Bone marrow (tissue), 2 donors: ENCODE data around the gene EN2.
"Not testable (repeated sequence)": the region's sequence is repeated elsewhere in the genome, so short reads cannot be mapped to it uniquely, and the experiment has no call there.

Source experiments
- DNase-seq, 2 donors: peaks; one replicate each; lab custom pipeline; 2025; lab: John Stamatoyannopoulos, UW

The EN2 gene

DNA sequence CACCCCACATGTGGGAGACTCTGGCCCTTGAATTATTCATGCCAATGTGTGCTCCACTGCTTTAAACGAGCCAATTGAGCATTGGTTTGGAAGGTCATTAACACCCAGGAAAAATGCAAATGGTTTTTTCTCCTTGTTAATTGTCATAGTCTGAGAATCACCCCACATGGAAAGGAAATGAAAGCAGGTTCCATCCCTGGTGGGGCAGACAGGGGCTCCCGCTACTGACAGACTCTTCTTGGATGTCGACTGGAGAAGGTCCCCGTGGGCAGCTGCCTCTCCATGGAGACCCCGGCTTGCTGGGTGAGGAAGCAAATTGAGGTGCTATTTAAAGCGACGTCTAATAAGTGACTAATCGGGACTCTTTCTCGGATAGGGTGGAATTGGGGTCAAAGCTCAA is 32.0 kb upstream of the EN2 start:
- no peak for DNase-seq

DNA sequence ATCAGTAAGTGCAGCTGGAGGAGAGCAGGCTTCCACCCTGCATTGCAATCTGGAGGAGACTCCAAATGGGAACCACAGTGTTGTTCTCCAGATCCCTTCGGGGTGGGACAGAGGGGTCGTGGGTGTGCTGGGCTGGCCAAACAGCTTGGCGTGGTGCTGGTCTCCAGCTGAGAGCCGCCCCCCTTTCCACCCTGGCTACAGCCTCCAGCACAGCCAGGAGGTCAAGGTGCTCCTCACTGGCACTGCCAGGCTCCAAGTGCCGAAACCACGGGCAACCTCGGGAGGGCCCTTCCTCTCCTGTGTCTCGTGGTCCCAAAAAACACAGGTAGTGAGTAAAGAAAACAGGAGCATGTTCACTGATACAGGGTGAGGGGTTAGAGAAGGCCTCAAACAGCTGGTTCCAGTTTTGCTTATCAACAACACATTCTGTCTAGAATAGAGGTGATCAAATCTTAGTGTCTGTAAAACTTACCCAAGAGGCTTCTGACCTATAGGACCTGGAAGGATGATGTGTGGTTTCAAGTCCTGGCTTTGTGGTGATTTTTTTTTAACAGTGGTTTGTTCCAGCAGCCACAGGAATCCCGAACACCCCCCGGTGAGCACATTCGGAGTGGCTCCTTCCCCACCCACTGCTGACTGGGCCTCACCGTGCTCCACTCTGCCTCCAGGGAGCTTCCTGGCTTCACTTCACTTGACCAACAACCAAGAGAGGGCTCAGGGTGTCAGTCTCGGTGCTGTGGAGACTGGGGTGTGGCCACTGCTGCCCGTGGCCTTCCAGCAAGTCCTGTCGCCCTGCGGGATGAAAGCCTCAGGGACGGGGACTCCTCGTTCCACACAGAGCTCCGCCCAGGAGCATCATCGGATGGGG is 31.2 kb upstream of the EN2 start:
- DNase-seq: no peak

DNA sequence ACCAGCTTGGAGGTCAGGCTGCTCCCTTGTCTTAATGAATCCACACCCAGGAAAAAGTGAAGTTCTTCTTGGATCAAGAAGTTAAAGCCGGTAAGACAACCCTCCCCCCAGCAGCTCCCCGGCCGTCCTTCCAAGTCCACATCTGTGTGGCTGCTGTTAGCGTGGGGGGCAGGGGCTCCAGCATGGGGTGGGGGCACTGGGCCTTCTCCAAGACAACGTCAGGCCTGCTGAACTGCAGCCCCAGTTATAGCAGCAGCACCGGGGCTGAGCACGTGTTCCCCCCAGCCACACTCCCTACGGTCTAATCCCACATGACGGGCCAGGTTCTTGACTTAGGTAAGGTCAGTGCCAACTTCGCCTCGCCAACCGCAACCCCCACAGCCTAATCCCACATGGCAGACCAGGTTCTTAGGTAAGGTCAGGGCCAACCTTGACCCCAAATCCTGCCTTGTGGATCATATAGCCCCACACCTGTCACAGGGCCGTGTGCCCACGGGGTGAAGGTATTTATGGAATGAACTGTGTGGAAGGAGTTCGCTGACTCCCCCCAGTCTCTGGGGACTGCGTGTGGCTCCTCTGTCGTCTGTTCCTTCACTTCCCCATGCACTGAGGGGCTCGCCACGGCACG is 30.4 kb upstream of the EN2 start:
- DNase-seq: no peak

DNA sequence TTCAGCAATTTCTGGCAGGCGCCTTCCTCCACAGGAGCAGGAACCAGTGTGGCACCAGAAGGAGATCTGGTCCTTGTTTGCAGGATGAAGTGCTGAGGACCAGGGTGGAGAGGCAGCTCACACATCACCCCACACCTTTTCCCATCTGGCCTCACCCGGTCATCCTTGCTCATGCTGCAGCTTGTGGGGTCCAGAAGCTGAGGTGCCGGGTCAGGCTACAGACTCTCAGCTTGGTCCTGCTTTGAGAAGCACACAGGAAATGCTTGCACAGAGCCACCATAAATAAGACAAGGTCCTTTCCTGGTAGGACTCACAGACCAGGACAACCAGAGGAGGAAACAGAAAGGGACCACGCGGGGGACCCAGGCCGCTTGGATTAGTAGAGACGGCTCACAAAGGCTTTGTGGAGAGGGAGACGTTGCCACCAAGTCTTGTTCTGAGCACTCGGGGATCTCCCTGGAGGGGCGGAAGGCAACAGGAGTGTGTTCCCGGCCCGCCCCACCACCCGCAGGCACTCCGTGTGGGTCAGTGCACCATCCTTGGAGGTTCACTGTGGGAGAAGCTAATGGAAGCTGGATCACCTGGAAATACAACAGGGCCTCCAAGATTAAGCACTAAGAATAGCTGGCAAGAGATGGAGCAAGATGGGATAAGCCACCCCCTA is 29.6 kb upstream of the EN2 start:
- DNase-seq: no peak

DNA sequence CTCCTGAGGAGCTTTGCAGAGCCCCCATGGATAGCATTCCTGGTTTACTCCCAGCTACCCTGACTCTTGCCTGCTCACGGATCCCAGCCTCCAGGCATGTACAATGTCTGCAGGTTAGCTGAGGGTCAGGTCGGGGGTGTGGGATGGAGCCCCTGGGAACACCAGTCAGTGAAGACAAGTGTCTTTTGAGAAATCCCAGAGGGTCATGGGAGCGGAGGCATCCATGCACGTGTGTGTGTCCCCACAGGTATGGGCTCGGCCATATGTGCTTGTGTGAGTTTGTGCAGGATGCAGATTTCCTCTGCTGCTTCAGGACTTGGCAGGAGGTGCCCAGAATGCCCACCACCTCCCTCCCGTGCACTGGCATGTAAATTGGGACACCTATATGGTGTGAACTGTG is 28.3 kb upstream of the EN2 start:
- no peak for DNase-seq

DNA sequence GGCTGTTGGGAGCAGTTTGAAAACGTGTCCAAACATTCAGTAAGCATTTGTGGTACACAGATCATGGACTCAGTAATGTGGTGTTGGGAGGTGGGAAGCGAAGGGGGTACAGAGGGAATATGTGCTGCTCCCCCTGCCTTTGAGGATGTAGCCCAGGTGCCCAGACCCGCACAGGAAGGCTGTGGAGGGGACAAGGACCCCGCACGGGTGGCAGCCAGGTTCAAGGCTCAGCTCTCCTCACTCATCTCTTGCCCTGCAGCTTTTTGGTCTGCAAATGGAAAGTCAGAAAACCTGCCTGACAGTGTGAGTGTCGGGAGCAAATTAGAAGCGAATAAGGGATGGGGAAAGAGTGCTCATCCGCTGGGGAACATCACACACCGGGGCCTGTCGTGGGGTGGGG is 27.3 kb upstream of the EN2 start:
- DNase-seq: no peak

DNA sequence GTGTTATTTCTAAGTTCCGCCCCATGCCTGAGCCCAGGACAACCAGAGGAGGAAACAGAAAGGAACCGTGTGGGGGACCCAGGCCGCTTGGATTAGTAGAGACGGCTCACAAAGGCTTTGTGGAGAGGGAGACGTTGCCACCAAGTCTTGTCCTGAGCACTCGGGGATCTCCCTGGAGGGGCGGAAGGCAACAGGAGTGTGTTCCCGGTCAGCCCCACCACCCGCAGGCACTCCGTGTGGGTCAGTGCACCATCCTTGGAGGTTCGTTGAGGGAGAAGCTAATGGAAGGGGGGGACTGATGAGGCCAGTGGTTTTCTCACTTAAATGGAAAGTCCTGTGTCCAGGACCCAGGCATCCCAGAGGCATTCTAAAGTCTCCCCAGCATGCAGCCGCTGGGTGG is 26.7 kb upstream of the EN2 start:
- no peak for DNase-seq

DNA sequence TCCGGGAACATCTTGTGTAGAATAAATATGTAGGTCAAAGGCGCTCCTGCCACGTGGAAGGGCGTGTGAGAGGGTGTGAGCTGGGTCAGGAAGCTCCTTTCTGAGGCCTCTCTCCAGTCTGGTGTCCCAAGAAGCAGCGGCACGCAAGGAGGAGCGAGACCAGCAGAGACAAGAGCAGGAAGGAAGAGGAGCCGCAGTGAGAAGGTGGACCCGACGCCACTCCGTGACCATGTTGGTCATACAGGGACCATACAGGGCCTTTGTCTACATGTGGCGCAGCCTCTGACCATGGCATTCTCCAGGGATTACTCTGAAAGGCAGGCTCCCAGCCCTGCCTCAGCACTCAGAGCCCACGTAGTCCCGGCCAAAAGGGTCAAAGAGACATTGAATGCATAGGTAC is 26.2 kb upstream of the EN2 start:
- DNase-seq: no peak

DNA sequence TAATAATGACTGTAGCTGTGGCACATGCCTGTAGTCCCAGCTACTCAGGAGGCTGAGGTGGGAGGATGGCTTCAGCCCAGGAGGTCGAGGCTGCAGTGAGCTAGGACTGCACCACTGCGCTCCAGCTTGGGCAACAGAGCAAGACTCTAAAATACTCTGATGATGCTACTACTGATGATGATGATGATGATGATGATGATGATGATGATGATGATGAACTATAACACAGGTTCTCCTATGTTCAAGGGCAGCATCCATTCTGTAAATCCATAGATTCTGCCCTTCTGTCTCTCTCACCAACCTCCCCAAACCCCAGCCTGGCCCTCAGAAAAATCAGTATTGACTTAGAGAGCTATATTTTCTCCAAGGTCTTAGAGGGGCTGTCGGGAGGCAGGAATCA is 22.8 kb upstream of the EN2 start:
- DNase-seq: no peak

DNA sequence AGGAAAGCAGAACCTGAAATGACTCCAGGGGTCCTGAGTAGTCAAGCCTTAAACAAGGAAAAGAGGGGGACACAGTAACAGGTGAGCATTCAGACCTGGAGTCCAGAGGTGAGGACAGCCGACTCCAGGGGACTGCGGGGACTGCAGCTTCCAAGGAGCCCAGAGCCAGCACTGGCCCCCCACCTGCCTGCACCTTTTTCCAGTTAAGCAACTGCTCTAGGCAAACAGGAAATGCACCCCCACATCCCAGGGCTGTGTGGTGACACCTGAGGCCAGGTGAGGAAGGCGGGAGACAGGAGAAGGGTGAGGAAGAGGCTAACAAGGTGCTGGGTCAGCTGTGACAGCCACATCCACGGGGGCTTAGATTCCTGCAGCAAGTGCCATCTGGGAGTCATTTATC is 20.1 kb upstream of the EN2 start:
- DNase-seq: no peak

DNA sequence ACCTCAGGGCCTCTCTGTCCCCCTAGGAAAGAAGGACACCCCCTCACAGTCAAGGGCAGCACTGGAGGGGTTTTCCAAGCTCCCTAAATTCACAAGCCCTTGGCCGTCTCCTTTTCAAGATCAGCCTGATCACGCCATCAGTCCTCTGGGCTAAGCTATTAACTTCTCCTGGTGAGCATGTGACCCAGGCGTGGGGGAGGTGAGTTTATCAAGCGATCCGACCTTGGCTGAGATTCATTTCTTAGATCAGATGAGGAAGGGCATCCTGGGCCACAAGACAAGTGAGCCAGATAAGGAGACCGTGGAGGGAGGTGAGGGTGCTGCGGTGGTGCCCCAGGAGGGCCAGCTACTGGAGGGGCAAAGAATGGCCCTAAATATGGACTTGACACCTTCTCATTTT is 19.2 kb upstream of the EN2 start:
- DNase-seq: no peak

DNA sequence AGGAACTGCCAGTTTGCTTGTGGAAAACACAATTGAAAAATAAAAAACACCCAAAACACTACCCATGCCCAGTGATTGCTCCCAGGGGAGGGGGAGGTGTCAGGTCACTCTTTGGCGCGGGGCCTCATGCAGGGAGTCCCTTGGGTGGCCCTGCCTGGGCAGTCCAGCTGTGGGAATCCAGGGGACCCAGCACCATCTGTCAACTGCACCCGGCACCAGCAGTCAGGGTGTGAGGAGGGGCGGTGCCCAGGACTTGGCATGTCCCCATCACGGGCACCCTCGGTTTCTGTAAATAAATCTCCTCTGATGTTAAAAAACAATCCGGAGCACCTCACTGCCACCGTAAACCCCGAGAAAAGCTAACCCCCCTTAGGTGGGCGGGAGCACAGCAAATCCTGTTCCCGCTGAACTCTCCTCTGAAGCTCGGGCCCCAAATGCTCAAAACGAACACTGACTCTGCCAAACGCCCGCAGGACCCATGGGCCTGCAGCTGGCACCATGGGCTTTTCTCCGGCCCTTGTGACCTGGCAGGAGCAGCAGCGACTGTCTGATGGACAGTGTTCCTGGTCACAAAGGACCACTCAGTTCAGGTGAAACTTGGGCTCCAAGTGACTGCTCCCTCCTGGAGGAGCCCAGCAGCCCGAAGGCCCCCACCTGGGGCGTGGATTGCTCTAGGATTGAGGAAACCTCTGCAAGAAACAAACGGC is 18.5 kb upstream of the EN2 start:
- DNase-seq: no peak

DNA sequence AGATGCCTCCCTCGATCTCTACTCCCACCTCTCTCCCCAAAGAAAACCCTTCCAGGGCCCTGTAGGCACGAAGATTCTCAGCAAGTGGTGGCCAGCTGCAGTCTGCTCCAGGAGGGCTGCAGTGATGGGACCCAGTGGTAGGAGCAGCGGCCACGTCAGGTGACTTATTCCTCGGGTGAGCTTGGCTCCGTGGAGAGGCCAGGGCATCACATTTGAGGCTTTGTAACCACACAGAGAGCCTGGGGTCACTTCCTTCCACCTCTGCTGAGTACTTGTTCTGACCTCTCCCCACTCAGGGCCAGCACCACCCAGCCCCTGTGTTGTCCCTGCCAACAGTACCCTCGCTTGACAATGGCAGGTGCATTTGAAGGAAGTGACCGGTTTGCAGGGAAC is 17.9 kb upstream of the EN2 start:
- DNase-seq: no peak

DNA sequence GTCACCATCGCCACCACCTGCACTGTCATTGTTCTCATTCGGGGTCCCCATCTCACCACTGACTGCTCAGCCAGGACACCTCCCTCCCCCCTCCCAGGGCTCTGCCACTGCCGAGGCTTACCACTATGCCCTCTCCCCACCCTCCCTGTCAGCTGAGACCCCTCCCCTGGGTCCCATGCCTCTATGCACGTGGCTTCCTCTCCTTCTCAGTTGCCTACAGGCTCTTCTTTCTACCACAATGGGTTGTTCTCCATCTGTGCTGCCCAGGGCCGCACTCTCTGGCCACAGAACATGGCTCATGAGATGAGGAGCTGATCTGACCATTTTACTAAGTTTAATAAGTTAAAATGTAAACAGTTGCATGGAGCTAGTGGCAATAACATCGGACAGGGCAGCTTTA is 16.1 kb upstream of the EN2 start:
- no peak for DNase-seq

DNA sequence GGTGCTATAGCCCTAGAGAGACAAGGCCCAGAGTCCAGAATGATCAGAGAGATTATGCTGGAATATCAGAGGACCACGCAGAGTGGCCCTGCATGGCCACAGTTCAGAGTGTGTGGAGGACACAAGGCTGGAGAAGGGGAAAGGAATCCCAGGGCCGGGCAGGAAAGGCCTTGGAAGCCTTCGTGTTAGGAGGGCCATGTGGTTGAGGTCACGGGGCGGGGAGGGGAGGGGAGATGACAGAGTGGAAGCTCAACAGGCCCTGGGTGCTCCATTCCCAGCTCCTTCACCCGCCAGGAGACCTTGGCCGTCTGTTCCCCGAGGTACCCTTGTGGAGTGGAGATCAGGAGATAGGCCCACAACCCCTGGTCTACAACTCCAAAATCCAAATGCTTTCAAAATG is 13.2 kb upstream of the EN2 start:
- no peak for DNase-seq

DNA sequence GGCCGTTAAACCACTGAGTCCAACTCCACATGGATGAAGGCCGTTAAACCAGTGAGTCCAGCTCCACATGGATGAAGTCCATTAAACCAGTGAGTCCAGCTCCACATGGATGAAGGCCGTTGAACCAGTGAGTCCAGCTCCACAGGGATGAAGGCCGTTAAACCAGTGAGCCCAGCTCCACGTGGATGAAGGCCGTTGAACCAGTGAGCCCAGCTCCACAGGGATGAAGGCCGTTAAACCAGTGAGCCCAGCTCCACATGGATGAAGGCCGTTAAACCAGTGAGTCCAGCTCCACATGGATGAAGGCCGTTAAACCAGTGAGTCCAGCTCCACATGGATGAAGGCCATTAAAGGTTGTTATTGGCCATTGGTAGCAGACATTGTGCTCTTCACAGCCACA is 12.3 kb upstream of the EN2 start:
- not testable (repeated sequence) for DNase-seq

DNA sequence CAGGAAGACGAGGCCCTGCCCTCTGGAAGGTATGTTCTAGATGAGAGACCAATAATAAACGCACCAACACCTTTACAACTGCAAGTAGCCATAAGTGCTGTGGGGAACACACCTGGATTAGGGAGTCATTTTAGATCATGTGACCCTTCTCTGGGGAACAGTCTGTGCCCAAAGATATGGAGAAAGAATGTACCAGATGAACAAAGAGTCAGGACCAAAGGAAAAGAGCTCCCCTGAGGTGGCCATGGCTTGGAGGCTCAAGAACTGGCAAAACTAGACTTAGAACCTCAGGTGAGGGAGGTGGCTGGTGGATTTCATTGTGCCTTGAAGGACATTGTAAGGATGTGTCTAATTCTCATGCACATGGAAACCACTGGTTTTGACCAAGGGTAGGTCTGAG is 10.3 kb upstream of the EN2 start:
- DNase-seq: no peak

DNA sequence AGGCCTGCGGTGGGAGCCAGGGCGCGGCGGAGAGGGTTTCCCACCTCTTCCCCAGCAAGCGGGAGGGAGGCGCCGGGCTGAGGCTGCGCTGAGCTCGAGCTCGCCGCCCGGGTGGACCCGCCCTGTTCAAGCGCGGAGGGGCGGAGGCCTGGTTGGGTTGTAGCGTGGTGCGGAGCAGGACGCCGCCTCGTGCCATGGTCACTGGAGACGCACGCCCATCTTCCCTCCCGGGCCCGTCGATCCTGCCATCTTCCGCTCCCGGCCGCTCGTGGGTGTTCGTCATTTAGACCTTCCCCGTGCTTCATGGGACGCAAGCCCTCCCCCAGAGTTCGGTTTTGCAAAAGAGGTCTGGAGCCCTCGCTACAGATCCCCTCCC is 9.3 kb upstream of the EN2 start:
- no peak for DNase-seq

DNA sequence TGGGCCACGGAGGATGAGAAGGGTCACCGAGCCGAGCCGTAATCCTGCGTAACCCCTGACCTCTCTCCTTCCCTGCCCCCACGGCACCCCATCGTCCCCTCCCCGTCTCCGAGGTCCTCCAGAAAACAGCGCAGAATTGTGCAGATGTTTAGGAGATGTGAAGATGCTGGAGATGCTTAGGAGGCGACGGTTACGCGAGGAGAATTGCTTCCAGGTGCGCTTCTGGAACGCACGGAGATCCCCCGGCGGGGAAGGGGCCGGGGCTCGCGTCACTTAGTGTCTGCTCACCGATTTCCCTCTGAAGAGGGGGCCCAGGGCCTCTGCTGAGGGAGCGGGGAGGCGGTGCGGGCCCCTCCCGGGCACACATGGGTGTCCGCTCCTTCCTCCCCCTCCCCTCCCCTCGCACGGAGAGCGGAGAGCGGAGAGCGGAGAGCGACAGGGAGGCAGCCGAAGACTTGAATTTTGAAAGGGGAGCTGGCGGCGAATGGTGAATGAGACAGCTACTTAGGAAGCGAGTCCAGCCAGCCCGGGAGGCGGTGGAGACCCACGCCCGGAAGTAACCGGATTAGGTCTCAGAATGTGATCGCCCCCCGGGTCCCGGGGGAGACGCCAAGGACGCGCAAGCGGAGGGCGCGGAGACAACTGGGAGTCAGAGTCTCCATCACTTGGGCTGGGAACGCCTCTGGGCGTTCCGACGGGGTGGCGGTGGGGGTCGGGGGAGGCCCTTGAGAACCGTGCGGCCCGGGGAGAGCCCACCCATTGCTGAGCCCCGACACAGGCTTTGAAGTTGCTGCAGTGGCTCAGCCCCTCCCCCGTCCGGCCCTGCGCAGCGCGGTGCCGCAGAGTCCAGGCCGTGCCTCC is 8.7 kb upstream of the EN2 start:
- DNase-seq: no peak

DNA sequence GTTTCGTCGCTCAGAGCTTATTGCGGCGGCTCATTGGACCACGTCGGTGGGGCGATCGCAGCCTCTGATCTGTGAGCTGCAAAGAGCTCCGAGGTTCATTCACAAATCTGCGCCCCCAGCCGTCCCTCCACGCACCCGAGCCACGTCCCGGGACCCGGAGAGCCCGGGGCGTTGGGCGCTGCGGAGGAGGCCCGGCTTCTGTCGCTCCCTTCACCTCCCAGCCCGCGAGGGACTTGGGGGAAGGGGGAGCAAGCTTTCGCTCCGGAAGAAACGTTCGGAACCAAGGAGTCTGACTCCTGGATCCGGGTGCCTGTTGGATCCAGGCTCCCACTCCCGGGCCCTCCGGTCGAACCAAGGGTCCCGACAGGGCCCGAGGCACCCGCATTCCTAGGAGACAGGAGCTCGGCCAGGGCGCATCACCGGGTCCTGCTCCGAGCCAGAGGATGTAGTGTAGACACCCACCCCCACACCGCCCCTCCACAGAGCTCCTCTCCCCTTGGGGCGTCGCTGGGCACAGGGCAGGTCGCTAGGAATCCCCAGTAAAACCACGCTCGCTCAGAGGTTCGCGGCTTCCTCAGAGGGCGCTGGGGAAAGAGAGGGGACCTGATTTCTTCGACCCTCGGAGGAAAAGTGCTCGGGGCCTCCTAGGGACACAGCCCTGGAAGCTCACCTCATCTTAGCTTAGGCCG is 7.9 kb upstream of the EN2 start:
- no peak for DNase-seq

DNA sequence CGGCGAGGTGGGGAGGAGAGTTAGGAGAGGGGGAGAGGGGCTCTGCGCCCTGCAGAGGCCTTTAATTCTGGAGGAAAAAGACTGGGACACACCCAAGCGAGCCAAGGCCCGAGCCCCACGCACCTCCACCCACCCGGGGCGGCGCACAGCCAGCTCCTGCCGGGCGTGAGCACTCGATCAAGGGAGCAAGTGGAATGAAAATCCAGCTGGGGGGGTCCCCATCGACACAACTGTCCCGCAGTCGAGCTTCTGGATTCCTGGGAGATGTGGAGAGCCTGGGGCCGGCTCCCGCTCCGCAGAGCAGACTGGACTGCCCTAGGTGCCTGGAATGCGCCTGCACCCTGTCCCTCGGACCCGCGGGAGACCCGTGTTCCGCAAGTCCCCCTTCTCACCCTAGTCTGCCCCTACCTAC is 7.4 kb upstream of the EN2 start:
- no peak for DNase-seq
